Fibroblast of skin of right quadriceps (primary cell): ENCODE measurements around the gene MICAL3.

Experiments used
- DNase-seq: peaks from one replicate; pipeline ENCODE4 v3.0.0-alpha.2; 2013

The MICAL3 gene

DNA sequence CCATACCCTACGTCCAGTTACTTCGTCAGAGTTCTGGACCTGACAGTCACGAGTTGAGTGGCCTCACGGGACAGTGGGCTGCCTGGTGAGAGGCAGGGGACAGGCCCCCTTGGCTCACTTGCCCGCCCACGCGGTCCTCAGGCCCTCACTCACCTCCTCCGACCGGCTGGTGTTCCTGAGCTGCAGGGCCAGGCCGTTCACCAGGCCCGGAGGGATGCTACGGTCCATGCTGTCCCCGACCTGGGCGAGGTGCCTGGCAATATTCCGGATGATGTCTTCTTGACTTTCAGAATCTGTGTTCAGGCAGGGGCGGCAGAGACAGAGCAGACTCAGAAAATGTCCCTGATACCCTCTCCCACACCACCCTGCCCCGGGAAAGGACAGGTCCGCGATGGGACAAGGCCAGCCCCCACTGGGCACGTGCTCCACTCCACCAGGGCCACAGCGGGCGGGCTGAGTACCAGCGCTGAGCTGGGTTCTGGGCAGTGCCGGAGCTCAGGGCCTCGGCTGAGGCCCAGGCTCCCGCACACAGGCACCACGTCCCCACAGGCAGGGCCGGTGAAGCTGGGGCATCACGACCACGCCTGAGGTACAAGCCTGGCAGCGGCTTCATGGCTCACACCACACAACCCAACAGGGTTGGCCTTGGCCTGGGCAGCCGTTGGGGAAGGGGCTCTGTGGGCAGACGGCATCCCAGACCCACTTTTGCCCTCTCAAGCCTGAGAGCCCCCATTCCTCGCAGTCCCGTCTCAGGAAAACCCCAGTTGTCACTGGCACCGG, 285.0 kb downstream of the MICAL3 start:
- DNase-seq: no peak

DNA sequence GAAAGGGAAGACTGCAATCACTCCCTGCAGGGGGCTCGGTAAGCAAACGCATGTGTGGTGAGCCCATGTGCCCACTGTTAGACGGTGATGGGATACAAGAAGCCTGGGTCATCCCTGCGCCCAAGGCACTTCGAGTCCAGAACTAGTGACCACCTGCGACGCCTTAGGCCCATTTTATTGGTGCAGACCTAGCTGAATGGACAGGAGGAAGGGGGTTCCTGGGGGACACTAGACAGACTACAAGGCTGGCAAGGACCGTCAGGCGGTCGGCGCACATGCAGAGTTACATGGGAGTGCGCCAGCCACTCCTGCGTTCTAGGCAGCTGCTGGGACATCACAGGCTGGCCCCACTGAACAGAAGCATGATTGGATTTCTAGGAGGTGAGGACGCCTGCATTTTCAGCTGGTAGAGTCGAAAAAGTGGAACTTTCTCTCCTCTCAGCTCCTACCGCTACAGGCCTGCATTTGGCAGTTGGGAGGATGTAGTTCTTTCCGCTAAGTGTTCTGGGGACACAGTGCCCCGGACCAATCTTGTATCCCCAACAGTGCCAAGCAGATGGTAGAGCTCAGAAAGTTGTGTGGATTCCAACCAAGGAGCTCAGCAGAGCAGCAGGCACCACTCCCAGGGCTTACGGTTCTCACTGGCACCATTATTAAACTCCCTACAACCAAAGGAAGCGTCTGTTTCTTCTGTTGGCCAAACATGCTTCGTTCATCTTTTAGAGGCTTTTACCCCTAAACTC, 285.8 kb downstream of the MICAL3 start:
- no peak for DNase-seq
